Astrocyte (in vitro differentiated cells and primary cell): Measurements from ENCODE around the gene MUC5AC.

Experiments
- CTCF ChIP-seq: IDR thresholded peaks from 2 replicates; pipeline ENCODE4 v1.5.1; 2011; ENCODE audit warnings: low read depth, mild to moderate bottlenecking, inconsistent platforms, low read length, moderate library complexity; ENCODE audit not compliant: insufficient read depth
- EZH2 ChIP-seq: IDR thresholded peaks from 2 replicates; pipeline ENCODE4 v1.6.1; 2012; ENCODE audit warnings: mild to moderate bottlenecking, low read length, inconsistent platforms; ENCODE audit not compliant: insufficient read depth

GRCh38 chr11:1131033-1131911 is 26.5 kb upstream of the MUC5AC start:
- TF ChIP-seq EZH2 = no peak
- no peak for TF ChIP-seq CTCF
